Measurements from ENCODE around the gene LRRN4CL. TPM values are rescaled to one million over a fixed set of nuclear protein-coding genes. Genes with fewer than 3 reads are reported as not detected.
A peak's percentile ranks its signal among the peaks of the same experiment; 100 is the strongest.

Gene LRRN4CL
- total and polyA plus RNA-seq, 2 of the 8 experiments (the other 6 are each of a cell fraction or from before 2014, with no cell fraction given) = 0.05 to 0.26 TPM

GRCh38 chr11:62709247-62710000 is 20.1 kb upstream of the LRRN4CL start (continued):
- TF ChIP-seq POLR2AphosphoS5 (IDR thresholded peaks at IDR 0.05; ENCODE audit: low read depth, low read length) (peak; percentile 89), CTCF (IDR thresholded peaks at IDR 0.05; ENCODE audit: control extremely low read depth in 1 of 3, insufficient read depth in 1 of 3, low read depth in 1 of 3, low read length in 3 of 3) (peak in 1 of 3 experiments; percentile 1; a peak in 1 of 4 replicates), EZH2 (IDR thresholded peaks at IDR 0.05; ENCODE audit: low read depth, low read length, severe bottlenecking) (no peak), SUZ12 (IDR thresholded peaks at IDR 0.05; ENCODE audit: low read length) (no peak), BACH1 (IDR thresholded peaks at IDR 0.05; ENCODE audit: low read length) (no peak), SP4 (IDR thresholded peaks at IDR 0.05; ENCODE audit: low read length) (peak; percentile 89), BCL11A (IDR thresholded peaks at IDR 0.05; ENCODE audit: low read depth in 2 of 2, low read length in 2 of 2) (no peak), NANOG (IDR thresholded peaks at IDR 0.05; ENCODE audit: insufficient read depth, low read depth, low read length, poor library complexity, severe bottlenecking) (peak; percentile 10), TAF1 (IDR thresholded peaks at IDR 0.05; ENCODE audit: low read depth, low read length) (peak; percentile 95), RFX5 (IDR thresholded peaks at IDR 0.05; ENCODE audit: borderline replicate concordance, low read depth, low read length) (no peak), CHD1 (IDR thresholded peaks at IDR 0.05; ENCODE audit: low read depth, low read length) (peak; percentile 65), MAX (IDR thresholded peaks at IDR 0.05) (peak; percentile 54), CTBP2 (IDR thresholded peaks at IDR 0.05; ENCODE audit: borderline replicate concordance, insufficient read depth, insufficient read length, low read length) (no peak), TCF12 (IDR thresholded peaks at IDR 0.05; ENCODE audit: low read depth, low read length) (no peak), SIN3A (conservative IDR thresholded peaks at IDR 0.05 in 1 of 2, IDR thresholded peaks at IDR 0.05 in 1 of 2; ENCODE audit: low read depth in 1 of 2, low read length in 2 of 2) (peak in 1 of 2 experiments; percentile 80; a peak in 2 of 4 replicates), NRF1 (IDR thresholded peaks at IDR 0.05; ENCODE audit: low read depth, low read length) (no peak), SP1 (IDR thresholded peaks at IDR 0.05; ENCODE audit: low read depth, low read length) (peak; percentile 85), YY1 (IDR thresholded peaks at IDR 0.05; ENCODE audit: low read depth, low read length) (peak; percentile 100), POLR2A (IDR thresholded peaks at IDR 0.05; ENCODE audit: control extremely low read depth in 1 of 2, low read depth in 2 of 2, low read length in 2 of 2) (peak; percentile 88 to 98), EGR1 (IDR thresholded peaks at IDR 0.05; ENCODE audit: borderline replicate concordance, low read depth, low read length) (peak; percentile 44), KDM5A (IDR thresholded peaks at IDR 0.05; ENCODE audit: low read length) (peak; percentile 44; the same call in 1 of the 2 replicates), CHD2 (IDR thresholded peaks at IDR 0.05; ENCODE audit: low read length) (peak; percentile 49; the same call in 1 of the 2 replicates)

Measured in H1 (cell line).